Activated naive CD4-positive, alpha-beta T cell treated with anti-CD3 and anti-CD28 coated beads, Interleukin-2, amount 50 U/mL, for 16 hours (primary cell): ENCODE results near the gene RPL9.
A peak's percentile ranks its signal among the peaks of the same experiment; 100 is the strongest.
"Not testable (repeated sequence)": the region's sequence is repeated elsewhere in the genome, so short reads cannot be mapped to it uniquely, and the experiment has no call there.

Experiments used
- DNase-seq: peaks from one replicate; pipeline ENCODE4 v3.0.0-alpha.2; 2020

The RPL9 gene

GRCh38 chr4:39458505-39459300 is at the start of gene RPL9, which contains the start of gene LIAS:
TSS of gene RPL9 (minus strand) at chr4:39458922. CDS start at chr4:39458439, 483 bp downstream.
TSS of gene LIAS (plus strand) at chr4:39459056. CDS start at chr4:39459118, 62 bp downstream.
- peak; percentile 90 for DNase-seq

GRCh38 chr4:39505581-39505980 is 46.9 kb upstream of the RPL9 start:
- no peak for DNase-seq

- no peak for DNase-seq
Observed at GRCh38 chr4:39504538-39504937, 45.8 kb upstream of the RPL9 start.

GRCh38 chr4:39502664-39503035 is 43.9 kb upstream of the RPL9 start:
- DNase-seq = not testable (repeated sequence)

- no peak for DNase-seq
Observed at GRCh38 chr4:39502019-39502663, 43.4 kb upstream of the RPL9 start.

GRCh38 chr4:39498727-39499020 is 40.0 kb upstream of the RPL9 start:
- no peak for DNase-seq

GRCh38 chr4:39497909-39498726 is 39.4 kb upstream of the RPL9 start:
- DNase-seq = no peak

GRCh38 chr4:39495446-39496213 is 36.9 kb upstream of the RPL9 start:
- no peak for DNase-seq

GRCh38 chr4:39494354-39494753 is 35.6 kb upstream of the RPL9 start:
- DNase-seq = no peak

- DNase-seq = no peak
Observed at GRCh38 chr4:39490322-39490721, 31.6 kb upstream of the RPL9 start.

- DNase-seq = no peak
Observed at GRCh38 chr4:39486221-39486804, 27.6 kb upstream of the RPL9 start.

- DNase-seq = no peak
Observed at GRCh38 chr4:39484582-39485272, 26.0 kb upstream of the RPL9 start.

GRCh38 chr4:39480902-39481695 is 22.4 kb upstream of the RPL9 start:
- no peak for DNase-seq

- DNase-seq = no peak
Observed at GRCh38 chr4:39480251-39480650, 21.5 kb upstream of the RPL9 start.

GRCh38 chr4:39476187-39476895 is 17.6 kb upstream of the RPL9 start:
- DNase-seq = no peak

- DNase-seq = no peak
Observed at GRCh38 chr4:39472396-39472795, 13.7 kb upstream of the RPL9 start.

GRCh38 chr4:39470402-39470801 is 11.7 kb upstream of the RPL9 start:
- no peak for DNase-seq

- DNase-seq = no peak
Observed at GRCh38 chr4:39469429-39470077, 10.8 kb upstream of the RPL9 start.

- no peak for DNase-seq
Observed at GRCh38 chr4:39467464-39467863, 8.7 kb upstream of the RPL9 start.

GRCh38 chr4:39466747-39467146 is 8.0 kb upstream of the RPL9 start:
- no peak for DNase-seq
